AG10803 (cell line): ENCODE data around the gene CNMD.

ENCODE experiments used
- DNase-seq: peaks from one replicate; pipeline ENCODE4 v3.0.0; 2010; ENCODE audit warnings: low read depth
- H3K4me3 ChIP-seq: 2 replicates; pipeline ENCODE4 v1.5.1; 2011; ENCODE audit warnings: mild to moderate bottlenecking, low read length, control low read depth
- TF ChIP-seq, protein P1 (sequence below): conservative IDR thresholded peaks from 2 replicates; pipeline ENCODE4 v1.5.1; 2011; ENCODE audit warnings: mild to moderate bottlenecking, low read length, control low read depth, inconsistent platforms

The CNMD gene

DNA sequence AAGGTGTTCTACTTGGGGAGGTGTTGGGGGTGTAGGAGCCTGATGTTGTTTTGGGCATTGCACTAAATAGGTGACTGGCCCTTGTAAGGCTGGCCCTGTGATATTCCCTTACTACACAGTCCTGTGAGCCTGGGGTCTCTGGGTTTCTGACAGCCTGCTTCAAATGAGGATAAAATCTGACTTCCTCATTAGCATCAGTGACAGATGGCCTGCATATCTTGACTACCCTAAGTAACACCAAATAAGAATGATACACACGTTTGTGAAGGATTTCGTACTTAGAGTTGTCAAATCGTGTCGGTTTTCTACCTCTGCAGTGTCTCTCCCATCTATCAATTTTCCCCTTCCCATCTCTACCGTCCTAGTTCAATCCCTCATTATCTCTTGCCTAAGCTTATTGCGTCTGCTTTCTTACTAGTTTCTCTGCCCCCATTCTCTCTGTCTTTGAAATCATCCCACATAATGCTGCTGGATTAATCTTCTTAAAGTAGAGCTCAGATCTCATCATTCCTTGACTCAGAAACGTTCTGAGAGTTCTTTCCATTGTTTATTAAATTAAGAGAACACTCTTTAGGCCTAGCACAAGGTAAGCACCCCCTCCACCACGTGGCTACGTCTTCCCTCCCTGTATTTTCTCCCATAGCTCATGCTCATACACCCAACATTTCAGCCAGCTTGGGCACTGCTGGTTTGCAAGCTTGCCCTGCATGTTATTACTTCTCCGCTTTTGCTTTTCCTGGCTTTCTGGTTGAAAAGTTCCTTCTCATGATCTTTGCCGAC, 26.2 kb upstream of the CNMD start:
- TF ChIP-seq, protein P1, sequence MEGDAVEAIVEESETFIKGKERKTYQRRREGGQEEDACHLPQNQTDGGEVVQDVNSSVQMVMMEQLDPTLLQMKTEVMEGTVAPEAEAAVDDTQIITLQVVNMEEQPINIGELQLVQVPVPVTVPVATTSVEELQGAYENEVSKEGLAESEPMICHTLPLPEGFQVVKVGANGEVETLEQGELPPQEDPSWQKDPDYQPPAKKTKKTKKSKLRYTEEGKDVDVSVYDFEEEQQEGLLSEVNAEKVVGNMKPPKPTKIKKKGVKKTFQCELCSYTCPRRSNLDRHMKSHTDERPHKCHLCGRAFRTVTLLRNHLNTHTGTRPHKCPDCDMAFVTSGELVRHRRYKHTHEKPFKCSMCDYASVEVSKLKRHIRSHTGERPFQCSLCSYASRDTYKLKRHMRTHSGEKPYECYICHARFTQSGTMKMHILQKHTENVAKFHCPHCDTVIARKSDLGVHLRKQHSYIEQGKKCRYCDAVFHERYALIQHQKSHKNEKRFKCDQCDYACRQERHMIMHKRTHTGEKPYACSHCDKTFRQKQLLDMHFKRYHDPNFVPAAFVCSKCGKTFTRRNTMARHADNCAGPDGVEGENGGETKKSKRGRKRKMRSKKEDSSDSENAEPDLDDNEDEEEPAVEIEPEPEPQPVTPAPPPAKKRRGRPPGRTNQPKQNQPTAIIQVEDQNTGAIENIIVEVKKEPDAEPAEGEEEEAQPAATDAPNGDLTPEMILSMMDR: no peak
- no peak overlapping the region for H3K4me3 ChIP-seq
- no peak for DNase-seq

GRCh38 chr13:52760077-52760476, 20.5 kb upstream of the CNMD start:
- no peak for DNase-seq
- TF ChIP-seq, protein P1: no peak
- no peak overlapping the region for H3K4me3 ChIP-seq

- H3K4me3 ChIP-seq: no peak overlapping the region
- TF ChIP-seq, protein P1: no peak
- DNase-seq: no peak
Observed at GRCh38 chr13:52758114-52758513, 18.5 kb upstream of the CNMD start.

DNA sequence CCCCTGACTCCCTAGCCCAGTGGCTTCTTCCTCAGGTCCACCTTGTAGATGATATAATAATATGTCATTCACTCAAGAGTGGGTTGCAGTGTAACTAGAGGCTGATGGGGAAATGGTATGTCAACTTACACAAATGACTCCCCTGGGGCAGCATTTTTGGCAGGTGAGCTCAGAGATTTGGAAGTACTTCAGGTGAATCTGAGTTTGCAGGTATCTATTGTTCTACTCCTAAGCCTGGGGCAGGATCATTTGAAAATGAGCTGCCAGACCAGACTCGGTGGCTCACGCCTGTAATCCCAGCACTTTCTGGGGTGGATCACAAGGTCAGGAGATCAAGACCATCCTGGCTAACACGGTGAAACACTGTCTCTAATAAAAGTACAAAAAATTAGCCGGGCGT, 11.6 kb upstream of the CNMD start:
- DNase-seq: no peak
- TF ChIP-seq, protein P1: no peak
- no peak overlapping the region for H3K4me3 ChIP-seq

GRCh38 chr13:52750713-52751112, 11.1 kb upstream of the CNMD start:
- TF ChIP-seq, protein P1: no peak

DNA sequence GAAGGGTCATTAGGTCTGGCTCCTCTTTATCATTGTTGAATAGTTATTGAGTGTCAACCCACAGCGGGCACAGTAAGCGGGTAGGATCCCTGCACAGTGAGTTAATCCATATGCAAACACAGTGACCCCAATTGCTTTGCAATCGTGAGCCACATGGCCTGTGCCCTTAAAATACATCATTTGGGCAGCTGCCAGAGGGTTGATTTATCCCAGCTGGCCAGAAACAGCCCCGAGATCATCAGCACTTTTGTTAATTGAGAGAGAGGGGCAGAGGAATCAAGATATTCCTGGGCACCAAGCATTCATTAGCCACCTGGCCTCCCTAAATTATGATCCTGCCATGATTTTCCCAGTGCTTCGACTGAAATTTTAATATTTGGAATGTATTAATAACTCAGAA, 9.8 kb upstream of the CNMD start:
- no peak overlapping the region for H3K4me3 ChIP-seq
- TF ChIP-seq, protein P1: no peak
- DNase-seq: no peak

More at GRCh38 chr13:52750713-52751112, 11.1 kb upstream of the CNMD start:
- DNase-seq: no peak
- no peak overlapping the region for H3K4me3 ChIP-seq

DNA sequence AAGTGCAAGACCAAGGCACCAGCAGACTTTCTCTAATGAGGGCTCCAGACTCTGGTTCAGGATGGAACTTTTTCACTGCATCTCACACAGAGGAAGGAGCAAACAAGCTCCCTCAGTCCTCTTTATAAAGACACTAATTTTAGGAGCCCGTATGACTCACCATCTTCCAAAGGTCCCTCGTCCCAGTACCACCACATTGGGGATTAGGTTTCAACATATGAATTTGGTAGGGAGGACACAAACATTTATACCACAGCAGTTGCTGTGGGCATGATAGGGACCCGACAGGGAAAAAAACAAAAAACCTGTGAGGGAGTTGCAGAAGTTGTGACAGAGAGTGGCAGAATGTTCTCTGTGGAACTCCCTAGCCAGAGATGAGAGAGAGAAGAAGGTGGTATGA, 6.5 kb upstream of the CNMD start:
- no peak for DNase-seq
- H3K4me3 ChIP-seq: no peak overlapping the region
- TF ChIP-seq, protein P1: no peak
